Measurements from ENCODE around the gene EML5.

Gene EML5

DNA sequence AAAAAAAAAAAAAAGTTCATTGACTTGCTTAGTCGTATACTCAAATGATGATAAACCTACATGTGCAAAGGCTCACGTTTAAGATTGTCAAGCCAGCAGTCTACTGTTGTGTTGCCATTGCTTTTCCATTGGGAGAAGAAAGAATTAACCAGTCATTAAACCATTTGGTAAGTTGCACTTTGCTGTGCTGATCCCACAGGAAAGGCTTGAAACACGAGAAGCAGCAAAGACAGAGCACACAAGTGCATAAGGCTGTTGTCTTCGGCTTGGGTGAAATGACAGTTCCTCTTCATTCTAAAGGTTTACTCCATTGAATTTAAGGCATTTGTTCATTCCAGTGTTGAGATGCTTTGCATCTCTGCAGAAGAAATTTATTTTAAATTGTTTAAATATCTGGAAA lies 179.8 kb downstream of the EML5 start:
- no peak for DNase-seq

DNA sequence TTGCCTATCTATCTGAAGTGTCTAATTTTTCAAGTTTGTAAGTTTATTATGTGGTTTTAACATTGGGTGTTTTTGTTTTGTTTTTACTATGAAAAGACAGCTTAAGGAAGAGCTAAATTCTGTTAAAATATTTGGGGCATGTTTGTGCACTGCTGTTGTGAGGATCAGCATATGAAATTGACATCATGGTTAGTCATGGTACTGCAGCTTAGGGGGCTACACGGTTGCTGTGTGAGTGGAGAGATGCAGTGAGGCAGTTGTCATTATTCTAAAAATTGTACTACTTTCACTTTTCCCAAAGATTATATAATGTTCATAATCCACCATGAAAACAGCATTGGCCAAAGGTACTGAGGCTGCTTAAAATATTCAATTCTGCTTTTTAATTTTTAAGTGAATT lies 180.9 kb downstream of the EML5 start:
- DNase-seq: no peak

DNA sequence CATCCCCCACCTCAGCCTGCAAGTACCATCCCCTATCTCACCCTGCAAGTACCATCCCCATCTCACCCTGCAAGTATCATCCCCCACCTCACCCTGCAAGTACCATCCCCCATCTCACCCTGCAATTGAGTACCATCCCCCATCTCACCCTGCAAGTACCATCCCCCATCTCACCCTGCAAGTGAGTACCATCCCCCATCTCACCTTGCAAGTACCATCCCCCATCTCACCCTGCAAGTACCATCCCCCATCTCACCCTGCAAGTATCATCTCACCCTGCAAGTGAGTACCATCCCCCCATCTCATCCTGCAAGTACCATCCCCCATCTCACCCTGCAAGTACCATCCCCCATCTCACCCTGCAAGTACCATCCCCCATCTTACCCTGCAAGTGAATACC lies 184.9 kb downstream of the EML5 start:
- no peak for DNase-seq

DNA sequence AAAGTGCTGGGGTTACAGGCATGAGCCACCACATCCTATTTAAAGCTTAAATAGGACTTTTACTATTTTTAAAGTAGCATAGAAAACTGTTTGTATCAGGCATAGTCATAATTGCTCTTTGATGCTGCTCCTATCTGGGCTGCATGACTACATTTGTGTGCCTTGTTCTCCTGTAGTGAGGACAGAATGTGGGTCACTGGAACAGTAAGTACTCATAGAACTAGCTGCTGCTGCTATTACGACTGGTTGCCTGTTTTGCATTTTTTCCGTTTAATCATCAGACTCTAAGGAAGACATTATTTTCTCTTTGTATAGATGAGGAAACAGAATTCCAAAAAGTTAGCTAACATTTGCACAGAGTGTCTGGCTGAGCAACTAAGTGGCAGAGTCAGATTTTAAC lies 187.2 kb downstream of the EML5 start:
- no peak for DNase-seq

DNA sequence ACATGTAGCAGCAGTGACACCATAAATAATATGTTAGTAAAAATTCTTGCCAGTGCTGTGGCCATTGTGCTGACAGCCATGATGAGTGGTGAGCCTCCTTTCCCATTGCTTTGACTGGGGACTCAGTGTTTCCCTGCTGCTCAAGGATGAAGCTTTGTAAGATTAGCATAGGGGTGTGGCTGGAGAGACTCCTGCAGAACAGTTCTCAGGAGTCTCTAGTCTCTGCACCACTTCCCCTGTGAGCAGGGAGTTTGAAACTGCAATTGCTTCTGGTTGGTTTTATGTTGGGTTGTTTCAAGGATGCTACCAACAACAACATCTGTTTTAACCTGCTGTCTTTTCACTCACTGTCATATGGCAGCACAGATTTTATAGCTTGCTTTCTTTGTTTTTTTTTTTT lies 188.5 kb downstream of the EML5 start:
- no peak for DNase-seq

DNA sequence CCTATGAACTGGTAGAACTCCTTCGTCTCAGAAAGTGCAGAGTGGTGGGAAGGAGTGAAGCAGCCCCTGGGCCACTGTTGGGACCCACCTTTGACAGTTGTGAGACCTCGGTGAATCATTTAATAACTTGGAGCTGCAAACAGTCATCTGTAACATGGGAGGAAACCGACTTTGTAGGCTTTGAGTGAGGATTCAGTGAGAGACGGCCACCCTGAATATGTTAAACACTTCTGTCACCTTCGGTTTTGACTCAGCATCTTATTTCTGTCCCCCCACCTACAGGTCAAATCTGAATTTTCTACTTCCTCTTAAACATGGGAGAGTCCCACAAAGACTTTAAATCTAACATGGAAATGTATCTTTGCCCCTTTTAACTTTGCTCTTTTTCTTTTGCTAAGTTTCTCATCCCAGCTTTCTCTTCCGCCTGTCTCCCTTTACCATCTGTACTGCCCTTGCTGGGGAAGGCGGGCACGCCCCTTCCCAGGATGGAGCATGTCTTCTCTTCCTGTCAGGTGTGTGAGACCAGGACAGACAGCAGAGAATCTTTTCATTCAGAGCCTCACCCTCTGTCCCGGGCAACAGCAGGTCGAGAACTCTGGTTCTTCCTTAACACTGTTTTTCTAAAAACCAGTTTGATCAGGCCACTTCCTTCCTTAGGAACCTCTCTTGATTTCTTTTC lies 192.9 kb downstream of the EML5 start:
- no peak for DNase-seq

DNA sequence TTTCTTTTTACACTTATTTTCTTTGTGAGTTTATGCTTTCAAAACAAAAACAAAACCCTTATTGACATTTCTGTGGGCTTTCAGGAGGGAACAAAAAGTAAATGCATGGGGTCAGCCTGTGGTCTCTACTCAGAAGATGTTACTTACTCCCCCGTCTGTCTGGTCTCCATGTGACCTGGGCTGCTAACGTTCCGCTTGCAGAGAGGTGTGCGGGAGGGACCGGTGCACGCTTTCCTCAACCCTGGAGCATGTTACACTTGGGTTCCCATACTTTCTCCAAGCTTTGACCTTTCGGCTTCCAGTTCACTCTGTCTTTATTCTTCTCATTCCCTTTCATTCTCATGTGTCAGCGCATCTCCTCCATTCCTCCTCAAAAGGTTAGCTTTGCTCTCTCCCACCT lies 193.4 kb downstream of the EML5 start:
- DNase-seq: no peak

DNA sequence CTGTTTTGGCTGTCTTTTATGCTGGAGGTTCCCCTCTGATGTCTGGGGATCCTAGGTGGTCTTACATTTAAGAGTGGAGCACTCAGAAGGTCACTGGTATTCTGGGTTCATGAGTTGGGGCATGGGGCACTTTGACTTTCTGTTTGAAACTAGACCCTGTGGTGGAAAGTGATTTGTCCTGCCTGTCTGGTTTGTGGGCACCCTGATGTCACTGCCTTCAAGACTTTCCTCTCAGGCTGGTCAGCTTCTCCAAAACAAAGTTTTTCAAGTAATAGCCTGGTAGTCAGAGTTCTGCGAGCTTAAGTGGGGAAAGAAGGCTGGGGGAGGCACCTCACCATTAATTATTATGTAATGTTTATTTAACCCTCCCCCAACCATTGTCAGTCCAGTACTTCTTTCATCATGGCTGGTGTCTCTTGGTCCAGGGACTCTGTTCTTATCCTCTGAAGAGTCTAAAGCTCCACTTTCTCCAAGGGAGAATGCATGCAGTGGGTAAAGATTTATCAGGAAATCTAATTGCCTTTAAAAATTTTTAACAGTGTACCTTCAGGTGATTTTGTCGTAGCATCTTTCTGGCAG lies 194.6 kb downstream of the EML5 start:
- DNase-seq: no peak

DNA sequence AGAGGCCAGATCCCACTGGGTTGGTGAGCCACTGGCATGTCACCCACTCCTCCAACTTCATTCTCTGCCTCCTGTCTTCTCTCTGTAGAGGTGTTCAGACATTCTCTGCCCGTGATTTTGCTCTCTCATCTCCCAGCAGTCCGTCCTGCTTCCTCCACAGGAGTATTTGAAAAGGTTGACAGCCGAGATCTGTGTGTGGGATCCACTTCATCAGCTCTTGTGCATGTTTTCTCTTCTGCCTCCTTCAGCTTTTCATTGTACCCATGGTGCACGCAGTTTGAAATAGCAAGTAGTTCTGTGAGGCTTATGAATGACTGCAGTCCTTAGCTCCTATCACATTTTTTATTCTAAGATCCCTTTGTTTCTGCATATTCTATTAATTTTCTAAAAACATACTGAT lies 195.2 kb downstream of the EML5 start:
- DNase-seq: no peak

DNA sequence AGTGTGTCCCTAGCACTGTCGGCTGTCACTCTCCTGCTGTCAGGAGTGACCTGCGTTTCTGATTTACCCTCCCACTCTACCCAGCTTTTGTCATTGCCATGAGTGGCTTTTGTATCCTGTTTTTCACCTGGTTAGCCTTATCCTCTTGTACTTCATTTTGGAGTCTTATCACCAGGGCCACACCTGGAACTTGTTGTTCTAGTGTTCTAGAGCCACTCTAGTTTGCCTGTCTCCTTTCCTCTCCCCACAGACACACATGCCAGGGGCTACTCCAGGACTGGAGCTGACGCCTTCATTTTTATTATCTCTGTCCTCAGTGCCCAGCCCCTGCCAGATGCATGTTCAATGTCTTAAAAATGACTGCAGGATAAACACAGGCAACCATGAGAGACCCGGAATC lies 195.7 kb downstream of the EML5 start:
- no peak for DNase-seq

DNA sequence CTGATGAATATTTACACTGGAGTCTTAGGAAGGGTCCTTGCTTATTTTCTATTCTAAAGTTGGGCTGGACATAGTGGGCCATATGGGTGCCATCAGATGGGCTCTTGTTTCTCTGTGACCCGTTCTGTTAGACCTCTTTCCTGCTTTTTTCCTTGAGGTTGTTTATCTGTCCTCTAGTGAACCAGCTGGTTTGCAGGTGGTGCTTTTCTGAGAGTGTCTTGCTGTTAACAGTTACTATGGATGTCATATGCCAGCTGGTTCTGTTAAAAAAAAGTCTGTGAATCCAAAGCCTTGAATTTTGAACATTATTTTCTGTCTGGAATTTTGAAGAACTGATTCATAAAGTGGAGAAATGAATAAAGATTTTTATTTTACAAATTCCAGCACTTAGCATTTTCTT lies 200.7 kb downstream of the EML5 start:
- no peak for DNase-seq

DNA sequence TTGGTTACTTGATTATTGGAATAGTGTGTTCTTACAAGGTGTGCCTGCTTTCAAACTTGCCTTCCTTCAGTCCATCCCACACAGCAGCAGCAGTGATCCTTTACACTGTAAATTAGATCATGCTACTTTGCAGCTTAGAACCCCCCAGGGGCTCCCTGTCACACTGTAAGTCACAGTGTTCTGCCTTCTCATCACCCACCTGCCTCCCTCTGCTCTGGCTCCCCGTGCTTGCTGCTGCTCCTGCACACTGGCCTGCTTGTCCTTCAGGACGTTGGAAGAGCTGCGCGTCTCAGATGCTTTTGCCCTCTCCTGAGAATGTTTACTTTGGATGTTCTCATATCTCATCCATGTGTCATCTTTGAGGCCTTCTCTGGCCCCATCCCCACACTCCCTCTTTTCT lies 202.6 kb downstream of the EML5 start:
- no peak for DNase-seq

DNA sequence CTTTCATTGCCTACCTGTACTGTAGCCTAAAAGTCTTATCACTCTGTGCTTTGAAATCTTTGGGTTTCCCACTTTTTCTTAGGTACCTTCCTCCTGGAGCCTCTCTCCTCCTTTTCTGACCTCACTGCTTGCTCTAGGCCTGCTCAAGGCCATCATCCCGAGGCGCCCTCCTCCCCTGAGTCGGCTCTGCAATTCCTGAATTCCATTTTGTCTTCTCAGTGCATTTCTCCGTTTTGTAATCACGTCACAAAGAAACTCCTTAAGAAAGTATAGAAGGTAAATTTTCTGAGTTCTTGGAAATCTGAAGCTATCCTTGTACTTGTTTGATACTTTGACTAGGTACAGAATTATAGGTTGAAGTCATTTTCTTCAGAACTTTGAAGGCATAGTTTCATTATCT lies 204.7 kb downstream of the EML5 start:
- no peak for DNase-seq

DNA sequence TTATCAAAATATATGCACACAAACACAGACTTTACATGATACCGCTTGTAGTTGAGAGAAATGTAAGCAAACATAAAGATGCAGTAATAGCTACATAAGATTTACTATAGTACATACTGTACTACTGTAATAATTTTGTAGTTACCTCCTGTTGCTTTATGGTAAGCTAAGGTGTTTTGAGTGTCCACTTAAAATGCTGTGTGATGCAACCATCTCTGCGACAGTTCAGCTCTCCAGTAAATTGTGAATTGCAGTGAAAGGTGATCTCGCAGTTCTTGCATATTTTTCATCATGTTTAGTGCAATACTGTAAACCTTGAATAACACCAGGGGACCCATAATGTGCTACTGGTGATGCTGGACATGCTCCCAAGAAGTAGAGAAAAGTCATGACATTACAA lies 208.3 kb downstream of the EML5 start:
- DNase-seq: no peak

DNA sequence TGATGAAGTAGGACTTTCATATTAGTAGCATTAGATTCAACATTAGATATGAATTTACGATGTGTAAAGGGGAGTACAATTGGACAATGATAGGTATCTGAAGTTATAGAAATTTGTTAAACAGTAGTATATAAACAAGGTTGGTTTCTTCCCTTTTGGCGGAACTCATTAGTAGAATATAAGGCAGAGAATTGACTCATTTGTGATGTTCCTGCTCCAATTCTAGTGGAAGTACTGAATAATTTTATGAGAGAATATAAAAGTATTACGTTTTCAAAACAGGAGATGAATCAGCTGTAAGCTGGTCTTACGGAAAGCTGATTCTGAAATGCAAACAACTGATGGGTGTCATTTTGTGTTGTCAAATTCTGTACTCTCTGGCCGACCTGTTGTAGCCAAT lies 216.5 kb downstream of the EML5 start:
- DNase-seq: no peak

DNA sequence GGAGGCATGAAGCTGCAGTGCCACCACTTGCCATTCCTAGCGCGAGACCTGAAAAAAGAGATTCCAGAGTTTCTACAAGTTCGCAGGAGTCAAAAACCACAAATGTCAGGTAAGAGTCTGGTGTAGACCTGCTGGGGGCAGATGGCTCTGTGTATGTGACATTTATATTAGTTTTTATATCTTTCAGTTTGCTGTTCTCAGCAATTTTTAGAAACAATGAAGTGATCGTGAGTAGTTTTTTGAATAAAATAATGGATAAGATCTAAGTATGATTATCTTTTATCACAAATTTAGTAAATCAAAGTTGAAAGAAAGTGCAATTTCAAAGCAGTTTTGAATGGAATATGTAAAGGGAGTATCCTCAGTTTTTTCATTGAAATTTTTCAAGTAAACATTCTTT lies 220.6 kb downstream of the EML5 start:
- no peak for DNase-seq

DNA sequence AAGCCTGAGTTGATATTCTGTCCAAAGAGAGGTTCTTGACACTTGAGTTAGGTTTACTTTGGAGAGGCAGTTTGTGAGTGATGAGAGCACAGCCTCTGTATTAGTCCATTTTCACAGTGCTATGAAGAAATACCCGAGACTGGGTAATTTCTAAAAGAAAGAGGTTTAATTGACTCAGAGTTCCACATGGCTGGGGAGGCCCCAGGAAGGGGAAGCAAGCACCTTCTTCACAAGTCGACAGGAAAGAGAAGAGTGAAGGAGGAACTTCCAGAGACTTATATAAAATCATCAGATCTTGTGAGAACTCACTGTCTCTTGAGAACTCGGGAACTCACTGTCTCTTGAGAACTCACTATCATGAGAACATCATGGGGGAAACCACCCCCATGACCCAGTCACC lies 224.6 kb downstream of the EML5 start:
- DNase-seq: no peak

DNA sequence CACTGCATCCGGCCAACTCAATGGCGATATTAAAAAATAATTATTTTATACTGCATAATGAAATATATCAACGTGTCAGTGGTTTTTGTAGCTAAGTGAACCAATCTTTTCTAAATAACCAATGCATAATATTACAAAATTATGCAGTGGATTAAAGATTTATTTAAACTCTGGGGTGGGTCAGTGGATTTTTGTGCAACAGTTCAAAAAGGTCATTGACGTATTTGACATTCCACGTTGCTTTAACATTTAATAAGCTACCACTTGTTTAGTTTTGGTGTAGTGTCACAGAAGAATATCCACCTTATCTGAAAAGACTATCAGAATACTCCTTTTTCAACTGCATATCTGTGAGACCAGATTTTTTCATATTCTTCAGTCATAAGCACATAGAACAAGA lies 227.3 kb downstream of the EML5 start:
- DNase-seq: no peak

DNA sequence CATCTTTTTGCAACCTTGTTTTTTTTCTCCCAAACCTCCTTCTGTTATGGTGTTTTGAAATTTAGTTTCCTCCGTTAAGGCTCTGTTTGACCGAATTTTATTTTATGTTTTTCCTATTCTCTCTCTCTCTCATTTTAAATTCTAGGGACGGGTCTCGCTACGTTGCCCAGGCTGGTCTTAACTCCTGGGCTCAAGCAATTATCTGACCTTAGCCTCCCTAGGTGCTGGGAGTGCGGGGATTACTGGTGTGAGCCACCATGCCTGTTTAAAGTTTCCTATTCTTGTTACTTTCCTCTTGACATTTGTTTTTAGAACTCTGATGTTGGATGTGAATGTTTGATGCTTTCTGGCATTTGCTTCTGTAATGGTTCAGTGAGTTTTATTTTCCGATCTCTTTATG lies 228.9 kb downstream of the EML5 start:
- no peak for DNase-seq

DNA sequence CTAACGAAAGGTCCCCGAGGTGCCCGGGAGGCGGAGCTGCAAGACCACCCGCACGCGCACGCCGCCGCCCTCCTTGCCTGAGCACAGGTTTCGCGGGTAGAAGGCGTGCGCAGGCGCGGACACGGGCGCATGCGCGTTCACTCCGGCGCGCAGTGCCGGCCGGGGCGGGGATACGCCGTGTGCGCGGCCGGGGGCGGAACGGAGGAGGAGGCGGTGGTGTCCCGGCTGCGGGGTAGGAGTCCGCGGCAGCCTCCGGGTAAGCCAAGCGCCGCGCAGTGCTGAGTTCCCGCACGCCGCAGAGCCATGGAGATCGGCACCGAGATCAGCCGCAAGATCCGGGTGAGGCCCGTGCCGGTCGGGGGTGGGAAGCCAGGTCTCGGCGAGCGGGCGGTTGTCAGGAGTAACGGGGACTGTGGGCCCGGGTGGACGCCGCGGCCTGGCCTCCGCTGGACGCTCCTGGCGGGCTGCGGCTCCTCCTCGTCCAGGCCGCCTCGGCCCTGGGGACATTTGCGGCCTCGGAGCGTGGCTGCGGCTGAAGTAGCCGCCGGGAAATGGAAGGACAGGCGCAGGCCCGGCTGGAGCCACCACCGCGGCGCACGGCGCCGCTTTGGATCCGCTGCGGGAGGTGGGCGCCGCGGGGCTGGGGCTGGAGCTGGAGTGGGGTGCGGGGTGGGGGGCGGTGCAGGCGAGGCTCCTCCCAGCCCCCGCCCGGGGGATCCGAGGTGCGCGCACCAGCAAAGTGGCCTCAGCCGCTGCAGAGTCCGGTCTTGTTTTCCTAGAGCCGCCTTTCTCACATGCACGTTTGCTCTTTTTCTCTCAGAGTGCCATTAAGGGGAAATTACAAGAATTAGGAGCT lies 229.7 kb downstream of the EML5 start, which contains the start of gene ZC3H14:
Gene ZC3H14 (plus strand): TSS at position 207 of the 856 bp plus-strand sequence. CDS start 97 bp downstream, at position 304.
- DNase-seq: peak; percentile 93

DNA sequence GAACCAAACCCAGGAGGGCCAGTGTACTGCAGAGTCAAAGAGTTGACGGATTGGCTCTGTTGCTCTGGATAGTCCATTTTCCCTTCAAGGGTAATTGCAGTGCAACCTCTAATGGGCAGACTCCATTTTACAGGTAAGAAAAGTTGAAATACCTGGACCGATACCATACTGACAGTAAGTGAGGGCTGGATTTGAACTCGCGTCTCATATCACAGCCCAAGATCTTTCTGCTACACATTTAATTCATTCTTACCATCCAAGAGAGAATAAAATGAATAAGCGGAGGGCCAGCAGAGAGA lies 230.3 kb downstream of the EML5 start:
- no peak for DNase-seq
